HG03280 (cell line): ENCODE measurements around the gene EBF3.

Source experiments
- ATAC-seq: cut with Tn5 transposase; IDR thresholded peaks from one replicate; pipeline ENCODE4 v1.9.1; 2021; ENCODE audit warnings: mild to moderate bottlenecking, moderate library complexity; ENCODE audit not compliant: unreplicated experiment

EBF3 gene

GRCh38 chr10:129855836-129856563 is 108.1 kb downstream of the EBF3 start:
- ATAC-seq = no peak

GRCh38 chr10:129854796-129855705 is 109.0 kb downstream of the EBF3 start:
- ATAC-seq = no peak

GRCh38 chr10:129854158-129854557 is 109.9 kb downstream of the EBF3 start:
- ATAC-seq = no peak

- no peak for ATAC-seq
These were observed 110.5 kb downstream of the EBF3 start for GRCh38 chr10:129853562-129853903.

- ATAC-seq = no peak
These were observed 111.1 kb downstream of the EBF3 start for GRCh38 chr10:129852829-129853561.

GRCh38 chr10:129851941-129852640 is 112.0 kb downstream of the EBF3 start:
- ATAC-seq = no peak

GRCh38 chr10:129850790-129851189 is 113.3 kb downstream of the EBF3 start:
- ATAC-seq = no peak

GRCh38 chr10:129850316-129850715 is 113.8 kb downstream of the EBF3 start:
- ATAC-seq = no peak

GRCh38 chr10:129849853-129850252 is 114.2 kb downstream of the EBF3 start:
- ATAC-seq = no peak

GRCh38 chr10:129849452-129849750 is 114.7 kb downstream of the EBF3 start:
- ATAC-seq = no peak

- no peak for ATAC-seq
These were observed 115.2 kb downstream of the EBF3 start for GRCh38 chr10:129848696-129849451.

GRCh38 chr10:129847741-129848483 is 116.2 kb downstream of the EBF3 start:
- ATAC-seq = no peak

GRCh38 chr10:129846991-129847391 is 117.1 kb downstream of the EBF3 start:
- ATAC-seq = no peak

GRCh38 chr10:129845111-129845753 is 118.8 kb downstream of the EBF3 start:
- ATAC-seq = no peak

- ATAC-seq = no peak
These were observed 119.8 kb downstream of the EBF3 start for GRCh38 chr10:129844216-129844766.

- no peak for ATAC-seq
These were observed 120.4 kb downstream of the EBF3 start for GRCh38 chr10:129843702-129844101.

- ATAC-seq = no peak
These were observed 120.9 kb downstream of the EBF3 start for GRCh38 chr10:129843131-129843541.

GRCh38 chr10:129842031-129842430 is 122.0 kb downstream of the EBF3 start:
- no peak for ATAC-seq

- no peak for ATAC-seq
These were observed 122.5 kb downstream of the EBF3 start for GRCh38 chr10:129841590-129841989.
